HepG2 (cell line): ENCODE results near the gene TMEM255B. TPM values are rescaled to one million over a fixed set of nuclear protein-coding genes. Genes with fewer than 3 reads are reported as not detected.

ENCODE experiments used
- ATAC-seq: fragments of 200-7000 bp; cut with Tn5 transposase; 3 replicates; pipeline ENCODE4 v1.9.1; 2020; ENCODE audit warnings: mild to moderate bottlenecking, moderate library complexity
- BruUV-seq: library from RNA; stranded (reverse); fragments of 400-500 nt; replicated peaks from 2 replicates; lab custom pipeline; 2021; lab: Mats Ljungman, UMichigan
- CTCF ChIA-PET: fragments of 300-600 bp; formaldehyde crosslinking; extraction: SDS; loops from one replicate; lab custom pipeline; 2021; ENCODE audit warnings: low total read pairs, inconsistent platforms, low intra/inter-chr PET ratio; lab: Yijun Ruan, JAX
- POLR2A ChIA-PET: fragments of 350-600 bp; sonication (Branson Sonifier 250); formaldehyde crosslinking; loops from one replicate; lab custom pipeline; 2020; ENCODE audit warnings: antibody characterized with exemption, inconsistent platforms; lab: Yijun Ruan, JAX
- DNase-seq: peaks from one replicate; pipeline ENCODE4 v3.0.0-alpha.2; 2015; ENCODE audit warnings: low spot score
- FAIRE-seq: peaks from 3 replicates; lab custom pipeline; 2011; peaks lifted over from hg19 to GRCh38; lab: Jason Lieb, UNC
- H2AFZ ChIP-seq: one replicate; pipeline ENCODE4 v1.6.1; 2011; ENCODE audit warnings: low read length, inconsistent platforms
- H3K27ac ChIP-seq: fragments of 300-600 bp; 3 replicates; pipeline ENCODE4 v1.8.0; 2011; ENCODE audit warnings: mixed run types, mild to moderate bottlenecking, mixed read lengths, low read length, inconsistent platforms; ENCODE audit not compliant: insufficient read depth; ENCODE audit errors: extremely low read length
- H3K27me3 ChIP-seq, 2 experiments: fragments of 200-600 bp in 1 of 2; 2 replicates in 1 of 2; 3 replicates in 1 of 2; pipeline versions ENCODE4 v1.6.0 to v1.8.0; 2011; ENCODE audit warnings: low read length in 2 of 2, mild to moderate bottlenecking in 2 of 2, moderate library complexity in 2 of 2, inconsistent platforms in 1 of 2; ENCODE audit not compliant: insufficient read depth in 2 of 2, control insufficient read depth in 1 of 2
- H3K36me3 ChIP-seq, 2 experiments: fragments of 200-600 bp in 1 of 2; replicated peaks in 1 of 2; 2 replicates in 1 of 2; 3 replicates in 1 of 2; pipeline versions ENCODE4 v1.5.1 to v1.8.0; 2011; ENCODE audit warnings: low read length in 2 of 2, inconsistent platforms in 1 of 2; ENCODE audit not compliant: insufficient read depth in 2 of 2, control insufficient read depth in 1 of 2
- H3K4me1 ChIP-seq: 2 replicates; pipeline ENCODE4 v1.5.1; 2012; ENCODE audit warnings: low read length, inconsistent platforms; ENCODE audit not compliant: insufficient read depth
- H3K4me2 ChIP-seq: 2 replicates; pipeline ENCODE4 v1.6.0; 2011; ENCODE audit warnings: low read depth, low read length, inconsistent platforms
- H3K4me3 ChIP-seq, 3 experiments: fragments of 200-600 bp in 1 of 3; sonication (generic), shearing (Covaris generic) in 1 of 3; replicated peaks in 1 of 3; 2 replicates each; pipeline ENCODE4 v1.5.1; 2011 to 2016; ENCODE audit warnings: low read length in 3 of 3, inconsistent platforms in 2 of 3, low read depth in 2 of 3, mild to moderate bottlenecking in 2 of 3, control low read depth in 1 of 3, mixed read lengths in 1 of 3; ENCODE audit not compliant: insufficient read depth in 1 of 3
- H3K79me2 ChIP-seq: one replicate; pipeline ENCODE4 v1.6.1; 2011; ENCODE audit warnings: low read length, inconsistent platforms; ENCODE audit not compliant: insufficient read depth
- H3K9ac ChIP-seq: 2 replicates; pipeline ENCODE4 v1.6.0; 2011; ENCODE audit warnings: mild to moderate bottlenecking, low read depth, low read length, inconsistent platforms; ENCODE audit not compliant: insufficient read depth
- H3K9me3 ChIP-seq: 2 replicates; pipeline ENCODE4 v1.5.1; 2012; ENCODE audit warnings: mild to moderate bottlenecking, low read length
- H4K20me1 ChIP-seq: 2 replicates; pipeline ENCODE4 v1.6.0; 2011; ENCODE audit warnings: inconsistent platforms, mild to moderate bottlenecking, low read length, moderate library complexity; ENCODE audit not compliant: insufficient read depth
- ELF1 ChIP-seq: sonication (generic); formaldehyde crosslinking; IDR thresholded peaks from 2 replicates; pipeline ENCODE4 v1.4.0; 2020; ENCODE audit warnings: missing genetic modification reagents
- GZF1 ChIP-seq: sonication (generic); formaldehyde crosslinking; IDR thresholded peaks from 2 replicates; pipeline ENCODE4 v1.5.1; 2020; ENCODE audit warnings: mild to moderate bottlenecking, missing genetic modification reagents
- HOXA5 ChIP-seq: sonication (generic); formaldehyde crosslinking; IDR thresholded peaks from 2 replicates; pipeline ENCODE4 v1.4.0; 2020; ENCODE audit warnings: missing genetic modification reagents
- KLF16 ChIP-seq, 2 experiments: sonication (generic) in 1 of 2; formaldehyde crosslinking in 1 of 2; IDR thresholded peaks; 2 replicates each; pipeline versions ENCODE4 v1.6.1 to v1.8.0; 2016 to 2023; ENCODE audit warnings: missing genetic modification reagents in 2 of 2, missing compliant biosample characterization in 1 of 2
- SAFB2 ChIP-seq: sonication (generic); formaldehyde crosslinking; IDR thresholded peaks from 2 replicates; pipeline ENCODE4 v1.5.1; 2020; ENCODE audit warnings: missing genetic modification reagents, low read depth, mild to moderate bottlenecking, borderline replicate concordance
- WIZ ChIP-seq: sonication (generic); formaldehyde crosslinking; IDR thresholded peaks from 2 replicates; pipeline ENCODE4 v1.5.1; 2020; ENCODE audit warnings: mild to moderate bottlenecking, missing genetic modification reagents
- XBP1 ChIP-seq: sonication (generic); formaldehyde crosslinking; IDR thresholded peaks from 2 replicates; pipeline ENCODE4 v1.5.0; 2020; ENCODE audit warnings: missing genetic modification reagents
- ZMYM3 ChIP-seq: sonication (generic); formaldehyde crosslinking; IDR thresholded peaks from 2 replicates; pipeline ENCODE4 v1.5.1; 2020; ENCODE audit warnings: mild to moderate bottlenecking, missing genetic modification reagents
- ZNF17 ChIP-seq: sonication (generic); formaldehyde crosslinking; IDR thresholded peaks from 2 replicates; pipeline ENCODE4 v1.5.0; 2020; ENCODE audit warnings: mild to moderate bottlenecking, missing genetic modification reagents
- ZNF432 ChIP-seq: sonication (generic); formaldehyde crosslinking; IDR thresholded peaks from 2 replicates; pipeline ENCODE4 v1.5.0; 2020; ENCODE audit warnings: missing genetic modification reagents, mild to moderate bottlenecking, borderline replicate concordance
- ZNF484 ChIP-seq: sonication (generic); formaldehyde crosslinking; IDR thresholded peaks from 2 replicates; pipeline ENCODE4 v1.5.1; 2020; ENCODE audit warnings: mild to moderate bottlenecking, low read depth, missing genetic modification reagents, borderline replicate concordance
- ZNF543 ChIP-seq: sonication (generic); formaldehyde crosslinking; IDR thresholded peaks from 2 replicates; pipeline ENCODE4 v1.4.0; 2020; ENCODE audit warnings: mild to moderate bottlenecking, missing genetic modification reagents
- ZNF564 ChIP-seq: sonication (generic); formaldehyde crosslinking; IDR thresholded peaks from 2 replicates; pipeline ENCODE4 v1.8.1; 2023; ENCODE audit warnings: mild to moderate bottlenecking, missing genetic modification reagents
- WGBS: methylation state at CpG from one replicate; pipeline ENCODE4 v1.1.6; 2017; ENCODE audit warnings: low lambda C conversion rate; 5-methylcytosine and 5-hydroxymethylcytosine counted together
- in situ Hi-C: cut with HindIII; loops from 2 replicates; pipeline ENCODE4 v1.10.0; 2017; ENCODE audit warnings: low pct_unique_long_range_greater_than_20kb; ENCODE audit not compliant: extremely low pct_ligation_motif_present
- intact Hi-C: fragments of 100-400 bp; cut with micrococcal nuclease; formaldehyde crosslinking; loops from one replicate; pipeline ENCODE4 v1.10.0; 2022; ENCODE audit not compliant: unreplicated experiment
- polyA plus RNA-seq, 8 experiments: library from polyadenylated mRNA; depleted of rRNA in 3 of 8; stranded (reverse) in 7 of 8; unstranded in 1 of 8; fragments of >200 nt; fragmentation: Illumina TruSeq in 4 of 8; extraction: Trizol in 4 of 8; gene quantifications; 2 replicates each; pipeline versions ENCODE4 v1.2.1 to v1.2.3, GENCODE V29; 2011 to 2016; ENCODE audit warnings: low read depth in 4 of 8, missing spikeins in 1 of 8, mixed read lengths in 1 of 8; ENCODE audit not compliant: insufficient read depth in 1 of 8
- total RNA-seq, 5 experiments: library from RNA; depleted of rRNA; stranded (reverse); fragments of >200 nt; fragmentation: Illumina TruSeq; extraction: Trizol; gene quantifications; 2 replicates each; pipeline ENCODE4 v1.2.3, GENCODE V29; 2016; ENCODE audit warnings: low read depth in 1 of 5
- TF ChIP-seq, protein P1 (sequence below): sonication (generic); formaldehyde crosslinking; IDR thresholded peaks from 2 replicates; pipeline ENCODE4 v1.9.0; 2021; ENCODE audit warnings: missing genetic modification reagents, mild to moderate bottlenecking, borderline replicate concordance
- TF ChIP-seq, protein P2 (sequence below): IDR thresholded peaks from 2 replicates; pipeline ENCODE4 v1.6.1; 2016; ENCODE audit warnings: missing biosample characterization, missing genetic modification reagents, low read depth

The TMEM255B gene
- total and polyA plus RNA-seq, 2 of the 13 experiments (the other 11 are each of a cell fraction or from before 2014, with no cell fraction given): not detected

DNA sequence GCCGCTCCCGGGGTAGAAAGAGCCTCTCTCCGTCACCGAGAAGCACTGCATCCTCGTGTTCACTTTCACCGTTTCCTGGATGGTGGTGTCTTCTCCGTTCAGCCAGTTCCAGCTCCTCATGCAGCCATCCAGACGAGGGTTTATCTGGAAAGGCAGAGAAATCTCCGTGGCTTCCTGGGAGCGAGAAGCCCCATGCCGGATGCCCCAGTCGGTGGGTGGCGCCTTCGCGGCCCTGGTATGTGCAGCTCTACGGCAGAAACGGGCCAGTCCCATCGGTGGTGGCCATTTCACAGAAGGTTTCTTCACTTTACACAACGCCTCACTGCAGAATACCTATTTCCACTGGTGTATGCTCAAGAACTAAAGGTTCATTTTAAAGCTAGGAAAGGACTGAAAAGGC is 68.0 kb downstream of the TMEM255B start:
- 70% methylated on average over 17 of the region's 19 CpGs for WGBS
- in situ Hi-C loops: no loop called here

More for the DNA sequence above, 68.0 kb downstream of the TMEM255B start:
- ATAC-seq: no peak
- Histone ChIP-seq H2AFZ (no peak overlapping the region), H4K20me1 (no peaks in the 10 kb centered on the region), H3K4me3 (no peak overlapping the region), H3K27ac (no peak overlapping the region), H3K9ac (no peak overlapping the region)
- CTCF ChIA-PET: no interaction called here
- TF ChIP-seq, protein P1, sequence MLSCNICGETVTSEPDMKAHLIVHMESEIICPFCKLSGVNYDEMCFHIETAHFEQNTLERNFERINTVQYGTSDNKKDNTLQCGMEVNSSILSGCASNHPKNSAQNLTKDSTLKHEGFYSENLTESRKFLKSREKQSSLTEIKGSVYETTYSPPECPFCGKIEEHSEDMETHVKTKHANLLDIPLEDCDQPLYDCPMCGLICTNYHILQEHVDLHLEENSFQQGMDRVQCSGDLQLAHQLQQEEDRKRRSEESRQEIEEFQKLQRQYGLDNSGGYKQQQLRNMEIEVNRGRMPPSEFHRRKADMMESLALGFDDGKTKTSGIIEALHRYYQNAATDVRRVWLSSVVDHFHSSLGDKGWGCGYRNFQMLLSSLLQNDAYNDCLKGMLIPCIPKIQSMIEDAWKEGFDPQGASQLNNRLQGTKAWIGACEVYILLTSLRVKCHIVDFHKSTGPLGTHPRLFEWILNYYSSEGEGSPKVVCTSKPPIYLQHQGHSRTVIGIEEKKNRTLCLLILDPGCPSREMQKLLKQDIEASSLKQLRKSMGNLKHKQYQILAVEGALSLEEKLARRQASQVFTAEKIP: no peak
- no peak for TF ChIP-seq WIZ (CRISPR knock-in tag)
- no peak for TF ChIP-seq XBP1 (CRISPR knock-in tag)
- TF ChIP-seq ZNF432 (CRISPR knock-in tag): no peak
- no peak for TF ChIP-seq ELF1
- TF ChIP-seq GZF1 (CRISPR knock-in tag): no peak
- no peak for TF ChIP-seq ZNF543
- TF ChIP-seq ZNF17: no peak
- no peak for TF ChIP-seq ZNF564 (CRISPR knock-in tag)
- no peak for TF ChIP-seq ZMYM3 (CRISPR knock-in tag)
- TF ChIP-seq KLF16 (CRISPR knock-in tag; IDR thresholded peaks at IDR 0.05): no peak
- no peak for TF ChIP-seq SAFB2 (CRISPR knock-in tag)
- no peak for TF ChIP-seq ZNF484 (CRISPR knock-in tag)
- TF ChIP-seq, protein P2, sequence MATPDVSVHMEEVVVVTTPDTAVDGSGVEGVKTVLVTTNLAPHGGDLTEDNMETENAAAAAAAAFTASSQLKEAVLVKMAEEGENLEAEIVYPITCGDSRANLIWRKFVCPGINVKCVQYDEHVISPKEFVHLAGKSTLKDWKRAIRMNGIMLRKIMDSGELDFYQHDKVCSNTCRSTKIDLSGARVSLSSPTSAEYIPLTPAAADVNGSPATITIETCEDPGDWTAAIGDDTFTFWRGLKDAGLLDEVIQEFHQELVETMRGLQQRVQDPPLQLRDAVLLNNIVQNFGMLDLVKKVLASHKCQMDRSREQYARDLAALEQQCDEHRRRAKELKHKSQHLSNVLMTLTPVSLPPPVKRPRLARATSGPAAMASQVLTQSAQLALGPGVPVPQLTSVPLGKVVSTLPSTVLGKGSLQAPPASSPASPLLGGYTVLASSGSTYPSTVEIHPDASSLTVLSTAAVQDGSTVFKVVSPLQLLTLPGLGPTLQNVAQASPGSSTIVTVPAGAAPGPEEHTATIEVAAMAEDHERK (CRISPR knock-in tag): no peak
- TF ChIP-seq HOXA5 (CRISPR knock-in tag): no peak
- TF ChIP-seq, all 625 proteins: peak for 0
- DNase-seq (no peak), FAIRE-seq (no peak)
- Histone ChIP-seq H3K4me1 (no peaks in the 10 kb centered on the region), H3K9me3 (no peaks in the 10 kb centered on the region), H3K27me3 (no peaks in the 10 kb centered on the region; a peak in 1 of 5 replicates), H3K36me3 (no peaks in the 10 kb centered on the region), H3K79me2 (no peaks in the 10 kb centered on the region), H3K4me2 (no peak overlapping the region)
- POLR2A ChIA-PET: no interaction called here
- intact Hi-C loops: no loop called here
- no TSS peak for BruUV-seq
